ENCODE results near the gene IGLL5. TPM values are rescaled to one million over a fixed set of nuclear protein-coding genes. Genes with fewer than 3 reads are reported as not detected.

Gene IGLL5
- not detected for total RNA-seq
- long read RNA-seq = 0 reads

DNA sequence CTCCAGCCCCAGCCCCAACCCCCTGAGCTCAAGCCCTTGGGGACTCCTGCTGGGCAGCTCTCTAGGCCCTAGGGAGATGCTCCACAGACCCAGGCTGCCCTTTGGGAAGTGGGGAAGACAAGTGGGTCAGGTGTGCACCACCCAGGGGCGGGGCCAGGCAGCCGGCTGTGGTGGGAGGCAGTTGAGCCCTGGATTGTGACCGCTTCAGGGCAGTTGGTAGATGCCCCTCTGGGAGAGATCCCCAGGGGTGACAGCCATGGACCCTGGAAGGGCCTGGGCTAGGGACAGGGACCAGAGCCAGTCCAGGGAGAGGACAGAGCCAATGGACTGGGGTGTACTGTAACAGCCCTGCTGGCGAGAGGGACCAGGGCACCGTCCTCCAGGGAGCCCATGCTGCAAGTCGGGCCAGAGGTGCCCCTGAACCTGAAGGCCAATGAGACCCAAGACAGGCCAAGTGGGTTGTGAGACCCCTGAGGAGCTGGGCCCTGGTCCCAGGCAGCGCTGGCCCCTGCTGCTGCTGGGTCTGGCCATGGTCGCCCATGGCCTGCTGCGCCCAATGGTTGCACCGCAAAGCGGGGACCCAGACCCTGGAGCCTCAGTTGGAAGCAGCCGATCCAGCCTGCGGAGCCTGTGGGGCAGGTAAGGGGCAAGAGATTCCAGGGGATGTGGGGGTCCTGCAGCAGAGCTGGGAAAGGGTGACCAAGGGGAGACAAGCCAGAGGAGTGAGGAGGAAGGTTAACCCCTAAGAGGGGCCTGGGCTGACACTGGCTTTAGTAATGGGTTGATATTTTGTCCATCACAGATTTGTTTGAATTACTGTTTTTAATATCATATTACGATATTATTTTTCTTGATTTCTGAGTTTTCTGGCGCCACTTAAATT lies at the start of gene IGLL5:
TSS of gene IGLL5 (plus strand) at position 196 of the 883 bp plus-strand sequence. CDS start at position 434, 238 bp downstream.
- DNase-seq (no peak), ATAC-seq (ENCODE audit: poor library complexity) (no peak)
- intact Hi-C loops (cut with DNase I) = no loop called here

- no peak for ATAC-seq (ENCODE audit: poor library complexity)
- no peak for DNase-seq
- intact Hi-C loops (cut with DNase I) = no loop called here
These were observed 49.3 kb upstream of the IGLL5 start for GRCh38 chr22:22838148-22838786.

GRCh38 chr22:22839570-22840314 lies 47.9 kb upstream of the IGLL5 start:
- DNase-seq = no peak
- no peak for ATAC-seq (ENCODE audit: poor library complexity)
- intact Hi-C loops (cut with DNase I) = no loop called here

- ATAC-seq (ENCODE audit: poor library complexity) (no peak), DNase-seq (no peak)
- intact Hi-C loops (cut with DNase I) = no loop called here
These were observed 46.8 kb upstream of the IGLL5 start for GRCh38 chr22:22840780-22841179.

- intact Hi-C loops (cut with DNase I) = no loop called here
- DNase-seq = no peak
- no peak for ATAC-seq (ENCODE audit: poor library complexity)
These were observed 46.0 kb upstream of the IGLL5 start for GRCh38 chr22:22841598-22841997.

GRCh38 chr22:22842085-22842484 lies 45.5 kb upstream of the IGLL5 start:
- DNase-seq = no peak
- intact Hi-C loops (cut with DNase I) = no loop called here
- no peak for ATAC-seq (ENCODE audit: poor library complexity)

GRCh38 chr22:22843848-22844247 lies 43.8 kb upstream of the IGLL5 start:
- intact Hi-C loops (cut with DNase I) = no loop called here
- ATAC-seq (ENCODE audit: poor library complexity) (no peak), DNase-seq (no peak)

GRCh38 chr22:22847241-22847640 lies 40.4 kb upstream of the IGLL5 start:
- DNase-seq (no peak), ATAC-seq (ENCODE audit: poor library complexity) (no peak)
- intact Hi-C loops (cut with DNase I) = loop anchor here (5.0 kb wide), 1 partner anchor 110 kb away; no protein-coding TSS in a partner anchor

GRCh38 chr22:22848364-22848866 lies 39.2 kb upstream of the IGLL5 start:
- DNase-seq (peak; percentile 70), ATAC-seq (ENCODE audit: poor library complexity) (peak; percentile 67)
- intact Hi-C loops (cut with DNase I) = loop anchor here (5.0 kb wide), 1 partner anchor 109 kb away; no protein-coding TSS in a partner anchor

DNA sequence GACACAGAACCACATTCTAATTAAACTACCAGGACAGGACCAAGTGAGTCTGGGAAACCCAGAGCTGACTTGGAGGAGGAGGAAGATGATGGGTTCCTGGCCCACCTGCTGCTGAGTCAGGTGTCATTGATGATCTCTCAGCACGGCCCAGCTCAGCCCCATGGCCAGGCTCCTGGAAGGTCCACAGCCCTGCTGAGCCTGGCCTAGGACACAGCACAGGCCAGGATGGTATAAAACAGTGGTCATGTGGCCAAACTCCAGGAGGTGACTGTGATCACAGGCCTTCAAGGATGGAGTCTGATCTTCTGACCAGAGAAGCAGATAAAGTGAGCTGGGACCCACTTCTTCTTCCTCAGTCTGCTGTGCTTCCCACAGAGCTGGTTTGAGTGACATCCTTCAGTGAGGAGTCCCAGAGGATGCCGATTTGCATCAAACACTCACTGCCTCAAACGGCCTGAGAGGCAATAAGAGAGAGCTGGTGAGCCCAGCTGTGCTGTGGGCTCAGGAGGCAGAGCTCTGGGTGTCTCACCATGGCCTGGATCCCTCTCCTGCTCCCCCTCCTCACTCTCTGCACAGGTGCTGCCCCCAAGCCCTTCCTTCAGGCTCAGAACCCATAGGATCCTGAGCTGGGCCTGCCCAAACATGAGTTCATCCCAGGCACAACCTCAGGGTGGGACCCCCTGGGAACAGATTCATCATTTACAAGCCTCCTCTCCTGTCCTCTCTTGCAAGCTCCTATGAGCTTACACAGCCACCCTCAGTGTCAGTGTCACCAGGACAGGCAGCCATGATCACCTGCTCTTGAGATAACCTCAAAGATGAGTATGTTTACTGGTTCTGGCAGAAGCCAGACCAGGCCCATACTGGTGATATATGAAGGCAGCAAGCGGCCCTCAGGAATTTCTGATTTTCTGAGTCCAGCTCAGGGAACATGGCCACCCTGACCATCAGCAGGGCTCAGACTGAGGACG lies 37.7 kb upstream of the IGLL5 start:
- intact Hi-C loops (cut with DNase I) = loop anchor here (5.0 kb wide), 1 partner anchor 107 kb away; no protein-coding TSS in a partner anchor
- ATAC-seq (ENCODE audit: poor library complexity) = no peak
- DNase-seq = no peak

- DNase-seq (no peak), ATAC-seq (ENCODE audit: poor library complexity) (no peak)
- intact Hi-C loops (cut with DNase I) = no loop called here
These were observed 35.6 kb upstream of the IGLL5 start for GRCh38 chr22:22851969-22852368.

- DNase-seq = no peak
- ATAC-seq (ENCODE audit: poor library complexity) = no peak
- intact Hi-C loops (cut with DNase I) = no loop called here
These were observed 33.9 kb upstream of the IGLL5 start for GRCh38 chr22:22853713-22854112.

DNA sequence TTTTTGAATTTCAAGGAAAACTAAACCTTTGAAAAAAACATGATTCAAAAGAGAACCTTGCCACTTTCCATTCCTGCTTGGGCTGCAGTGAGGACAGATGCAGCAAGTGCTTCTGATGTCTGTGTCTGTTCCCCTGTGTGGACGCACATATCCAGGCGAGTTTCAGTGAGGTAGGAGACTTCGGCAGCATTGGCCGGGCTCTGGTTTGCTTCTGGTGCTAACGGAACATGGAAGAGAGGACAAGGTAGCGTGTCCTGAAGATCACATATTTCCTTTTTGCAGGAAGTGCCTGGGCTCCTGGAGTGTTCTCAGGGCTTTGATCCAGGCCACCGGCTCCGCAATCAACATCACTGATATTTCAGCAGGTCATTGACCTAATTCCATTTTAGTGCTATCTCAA lies 33.1 kb upstream of the IGLL5 start:
- ATAC-seq (ENCODE audit: poor library complexity) = no peak
- no peak for DNase-seq
- intact Hi-C loops (cut with DNase I) = no loop called here

- ATAC-seq (ENCODE audit: poor library complexity) = no peak
- no peak for DNase-seq
- intact Hi-C loops (cut with DNase I) = loop anchor here (5.0 kb wide), 1 partner anchor 97 kb away; no protein-coding TSS in a partner anchor
These were observed 32.5 kb upstream of the IGLL5 start for GRCh38 chr22:22855085-22855484.

DNA sequence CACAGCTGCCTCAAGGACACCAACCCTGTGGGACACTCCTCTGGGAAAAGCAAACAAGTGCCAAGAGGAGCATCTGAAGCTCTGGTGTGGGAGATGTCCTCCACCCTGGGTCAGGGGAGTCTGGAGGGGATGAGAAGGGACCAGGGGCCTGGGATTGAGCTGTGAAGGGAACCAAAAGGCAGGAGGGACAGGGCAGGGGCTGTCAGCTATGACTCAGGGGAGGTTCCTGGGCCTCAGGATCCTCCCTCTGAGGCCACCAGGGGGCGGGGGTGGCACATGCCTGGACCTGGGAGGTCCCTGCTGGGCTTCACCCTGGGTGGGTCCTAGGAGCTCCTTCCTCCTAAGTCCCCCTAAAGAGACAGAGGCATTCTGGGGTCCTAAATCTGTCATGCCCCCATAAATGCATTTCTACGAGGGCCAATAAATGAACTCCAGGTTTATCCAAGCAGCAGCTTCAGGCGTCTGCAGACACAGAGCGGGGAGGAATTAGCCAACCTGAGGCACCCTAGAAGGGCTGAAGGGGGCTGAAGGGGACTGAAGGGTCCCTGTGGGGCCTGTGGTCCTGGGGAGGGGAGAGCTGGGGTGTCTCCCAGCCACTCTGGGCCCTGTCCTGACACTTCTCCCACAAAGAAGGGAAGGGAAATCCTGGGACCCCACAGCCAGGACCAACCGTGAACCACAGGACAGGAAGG lies 31.9 kb upstream of the IGLL5 start:
- intact Hi-C loops (cut with DNase I) = loop anchor here (5.0 kb wide), 1 partner anchor 97 kb away; no protein-coding TSS in a partner anchor
- no peak for ATAC-seq (ENCODE audit: poor library complexity)
- peak; percentile 50 for DNase-seq

DNA sequence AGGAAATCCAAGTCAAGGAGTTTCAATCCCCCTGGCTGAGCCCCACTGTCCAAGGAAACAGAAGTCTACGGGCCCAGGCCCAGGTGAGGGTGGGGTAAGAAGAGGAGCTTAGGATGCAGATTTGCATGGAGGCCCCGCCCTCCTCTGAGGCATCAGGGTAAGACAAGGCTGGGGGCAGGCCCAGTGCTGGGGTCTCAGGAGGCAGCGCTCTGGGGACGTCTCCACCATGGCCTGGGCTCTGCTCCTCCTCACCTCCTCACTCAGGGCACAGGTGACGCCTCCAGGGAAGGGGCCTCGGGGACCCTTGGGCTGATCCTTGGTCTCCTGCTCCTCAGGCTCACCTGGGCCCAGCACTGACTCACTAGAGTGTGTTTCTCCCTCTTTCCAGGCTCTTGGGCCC lies 31.3 kb upstream of the IGLL5 start:
- no peak for ATAC-seq (ENCODE audit: poor library complexity)
- intact Hi-C loops (cut with DNase I) = loop anchor here (5.0 kb wide), 1 partner anchor 96 kb away; no protein-coding TSS in a partner anchor
- no peak for DNase-seq

Data from Right ventricle myocardium superior (tissue), 1 donor.